Panc1 (cell line): ENCODE results near the gene GRIFIN. TPM values are rescaled to one million over a fixed set of nuclear protein-coding genes. Genes with fewer than 3 reads are reported as not detected.

Experiments
- ATAC-seq: fragments of 200-7000 bp; cut with Tn5 transposase; 2 replicates; pipeline ENCODE4 v1.9.1; 2020; ENCODE audit warnings: mild to moderate bottlenecking, moderate library complexity
- BruUV-seq: library from RNA; stranded (reverse); fragments of 400-500 nt; replicated peaks from 2 replicates; lab custom pipeline; 2021; lab: Mats Ljungman, UMichigan
- CTCF ChIA-PET: fragments of 300-600 bp; sonication (Branson Sonifier 250); formaldehyde crosslinking; loops from one replicate; lab custom pipeline; 2022; ENCODE audit warnings: antibody characterized with exemption; lab: Charles Lee
- POLR2A ChIA-PET: fragments of 300-600 bp; sonication (Branson Sonifier 250); formaldehyde crosslinking; loops from one replicate; lab custom pipeline; 2022; ENCODE audit warnings: antibody characterized with exemption; lab: Charles Lee
- DNase-seq: peaks from one replicate; pipeline ENCODE4 v3.0.0-alpha.2; 2010; ENCODE audit warnings: low read depth, low spot score
- H3K27ac ChIP-seq: 2 replicates; pipeline ENCODE4 v1.5.1; 2011; ENCODE audit warnings: mild to moderate bottlenecking, low read length, inconsistent platforms
- H3K27me3 ChIP-seq: fragments of 200-500 bp; sonication (Bioruptor generic); 2 replicates; pipeline ENCODE4 v1.6.0; 2014; ENCODE audit warnings: low read length, inconsistent platforms; ENCODE audit not compliant: control insufficient read depth, insufficient read depth
- H3K36me3 ChIP-seq: fragments of 200-500 bp; sonication (Bioruptor generic); 2 replicates; pipeline ENCODE4 v1.5.1; 2014; ENCODE audit warnings: inconsistent platforms, mild to moderate bottlenecking, low read length, moderate library complexity; ENCODE audit not compliant: control insufficient read depth, insufficient read depth
- H3K4me1 ChIP-seq: 2 replicates; pipeline ENCODE4 v1.5.1; 2011; ENCODE audit warnings: inconsistent platforms, mild to moderate bottlenecking, low read length, moderate library complexity; ENCODE audit not compliant: control insufficient read depth, insufficient read depth
- H3K4me3 ChIP-seq, 2 experiments: 2 replicates each; pipeline ENCODE4 v1.5.1; 2011 to 2012; ENCODE audit warnings: low read depth in 2 of 2, low read length in 2 of 2, mild to moderate bottlenecking in 2 of 2, inconsistent platforms in 1 of 2, moderate library complexity in 1 of 2
- H3K9me3 ChIP-seq: fragments of 200-500 bp; sonication (Bioruptor generic); 2 replicates; pipeline ENCODE4 v1.5.1; 2014; ENCODE audit warnings: low read depth, mild to moderate bottlenecking, inconsistent platforms, low read length, moderate library complexity; ENCODE audit not compliant: control insufficient read depth, insufficient read depth
- CTCF ChIP-seq: fragments of 450-650 bp; IDR thresholded peaks from 2 replicates; pipeline ENCODE4 v1.5.1; 2017; ENCODE audit warnings: mild to moderate bottlenecking
- POLR2AphosphoS5 ChIP-seq: IDR thresholded peaks from 2 replicates; pipeline ENCODE4 v1.6.1; 2012; ENCODE audit warnings: mild to moderate bottlenecking, low read depth, low read length, moderate library complexity
- REST ChIP-seq, 2 experiments: IDR thresholded peaks; 2 replicates each; pipeline ENCODE4 v1.6.1; 2011 to 2012; ENCODE audit warnings: low read depth in 2 of 2, control low read depth in 1 of 2, low read length in 1 of 2, mild to moderate bottlenecking in 1 of 2, moderate library complexity in 1 of 2; ENCODE audit not compliant: insufficient read depth in 1 of 2
- SIN3A ChIP-seq: IDR thresholded peaks from 2 replicates; pipeline ENCODE4 v1.6.1; 2012; ENCODE audit warnings: low read depth, mild to moderate bottlenecking, low read length, moderate library complexity, borderline replicate concordance; ENCODE audit not compliant: insufficient read depth
- TCF7L2 ChIP-seq: IDR thresholded peaks from 2 replicates; pipeline ENCODE4 v1.6.1; 2011; ENCODE audit warnings: mild to moderate bottlenecking, low read depth, low read length, inconsistent platforms
- in situ Hi-C: cut with HindIII; loops from 2 replicates; pipeline ENCODE4 v1.10.0; 2016; ENCODE audit warnings: low sequenced_read_pairs, low pct_unique_long_range_greater_than_20kb
- intact Hi-C: fragments of 100-400 bp; cut with micrococcal nuclease; formaldehyde crosslinking; loops from one replicate; pipeline ENCODE4 v1.10.0; 2022; ENCODE audit not compliant: unreplicated experiment
- total RNA-seq: library from RNA; stranded (reverse); gene quantifications from one replicate; pipeline ENCODE4 v1.2.1, GENCODE V29; 2021; ENCODE audit not compliant: unreplicated experiment

The GRIFIN gene
- total RNA-seq, 1 experiment from 2014 or later = not detected

GRCh38 chr7:2513702-2514101 lies 37.5 kb upstream of the GRIFIN start:
- H3K27me3 ChIP-seq = no peaks in the 10 kb centered on the region
- ATAC-seq (no peak), DNase-seq (no peak)
- TF ChIP-seq TCF7L2 (no peak), SIN3A (no peak), POLR2AphosphoS5 (no peak), CTCF (no peak), REST (IDR thresholded peaks at IDR 0.05; ENCODE audit: insufficient read depth in 1 of 2, low read depth in 2 of 2, low read length in 1 of 2) (no peak)
- H3K27ac ChIP-seq = no peak overlapping the region
- in situ Hi-C loops (no loop called here), intact Hi-C loops (no loop called here)
- H3K36me3 ChIP-seq = no peaks in the 10 kb centered on the region
- no peaks in the 10 kb centered on the region for H3K9me3 ChIP-seq
- POLR2A ChIA-PET = no interaction called here
- H3K4me1 ChIP-seq = peaks cover 57% of the 10 kb centered on the region
- no peak overlapping the region for H3K4me3 ChIP-seq
- no TSS peak for BruUV-seq
- CTCF ChIA-PET = no interaction called here

- ChIA-PET POLR2A (interaction anchor here (0.7 kb wide), 2 partner anchors 10 to 41 kb away, joined by 4 to 9 read pairs; no protein-coding TSS in a partner anchor), CTCF (interaction anchor here (0.5 kb wide), 1 partner anchor 33 kb away, joined by 3 read pairs; no protein-coding TSS in a partner anchor)
- H3K9me3 ChIP-seq = no peaks in the 10 kb centered on the region
- H3K4me1 ChIP-seq = peaks cover 54% of the 10 kb centered on the region
- no peaks in the 10 kb centered on the region for H3K36me3 ChIP-seq
- no peak overlapping the region for H3K4me3 ChIP-seq
- H3K27me3 ChIP-seq = no peaks in the 10 kb centered on the region
- peak overlapping the region; percentile 64; the same call in 1 of the 2 replicates for H3K27ac ChIP-seq
- no peak for DNase-seq
- TF ChIP-seq SIN3A = no peak
- TF ChIP-seq POLR2AphosphoS5 = no peak
- no peak for TF ChIP-seq REST (IDR thresholded peaks at IDR 0.05; ENCODE audit: insufficient read depth in 1 of 2, low read depth in 2 of 2, low read length in 1 of 2)
- no peak for TF ChIP-seq CTCF
- no peak for TF ChIP-seq TCF7L2
- no peak for ATAC-seq
- no TSS peak for BruUV-seq
- intact Hi-C loops (no loop called here), in situ Hi-C loops (no loop called here)
These were observed 36.5 kb upstream of the GRIFIN start for GRCh38 chr7:2512713-2513112.
